HAP-1 (cell line): ENCODE measurements around the gene CIAPIN1.

Source experiments
- DNase-seq, 2 experiments: peaks; one replicate each; pipeline ENCODE4 v3.0.0-alpha.2; 2016 to 2020; ENCODE audit warnings: low spot score in 2 of 2
- H3K27me3 ChIP-seq: fragments of 250-450 bp; sonication (Bioruptor Pico); 2 replicates; pipeline ENCODE4 v1.5.1; 2020; ENCODE audit warnings: low read depth, mild to moderate bottlenecking, moderate library complexity
- H3K36me3 ChIP-seq: fragments of 250-450 bp; sonication (Bioruptor Pico); replicated peaks from 2 replicates; pipeline ENCODE4 v1.5.1; 2020; ENCODE audit warnings: mild to moderate bottlenecking
- H3K4me1 ChIP-seq: fragments of 250-450 bp; sonication (Bioruptor Pico); 2 replicates; pipeline ENCODE4 v1.5.1; 2020; ENCODE audit warnings: mild to moderate bottlenecking
- H3K4me3 ChIP-seq: fragments of 250-450 bp; sonication (Bioruptor Pico); 2 replicates; pipeline ENCODE4 v1.5.1; 2020; ENCODE audit warnings: mild to moderate bottlenecking, moderate library complexity
- H3K9me3 ChIP-seq: fragments of 250-450 bp; sonication (Bioruptor Pico); 2 replicates; pipeline ENCODE4 v1.5.1; 2020; ENCODE audit warnings: mild to moderate bottlenecking, moderate library complexity
- in situ Hi-C: fragments of 300-500 bp; cut with MboI; formaldehyde crosslinking; loops from 3 replicates; pipeline ENCODE4 v1.14.3; 2020; ENCODE audit warnings: low sequenced_read_pairs, inconsistent platforms, mixed read lengths

CIAPIN1 gene

DNA sequence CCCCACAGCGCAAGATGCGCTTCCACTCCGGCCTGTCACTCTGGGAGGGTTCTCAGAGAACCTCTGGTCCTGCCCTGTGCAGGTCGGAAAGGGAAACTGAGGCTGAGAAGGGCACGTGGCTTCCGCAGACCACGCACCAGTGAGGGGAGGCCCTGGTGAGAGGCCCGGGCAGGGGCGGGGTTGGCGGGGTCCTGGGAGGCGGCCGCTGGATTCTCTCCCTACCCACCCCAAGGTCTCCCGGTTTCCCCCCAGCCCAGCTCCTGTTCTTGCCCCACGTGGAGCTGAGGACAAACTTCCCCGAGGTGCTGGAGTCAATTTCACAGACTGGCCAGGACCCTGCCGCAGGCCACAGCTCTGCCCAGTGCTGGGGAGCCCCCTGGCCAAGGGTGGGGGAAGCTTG is 31.1 kb downstream of the CIAPIN1 start:
- no peaks in the 10 kb centered on the region for H3K9me3 ChIP-seq
- no peaks in the 10 kb centered on the region for H3K27me3 ChIP-seq
- H3K4me3 ChIP-seq: no peak overlapping the region
- no peak for DNase-seq
- peaks cover 8% of the 10 kb centered on the region for H3K4me1 ChIP-seq
- no peaks in the 10 kb centered on the region for H3K36me3 ChIP-seq
- in situ Hi-C loops: loop anchor here (5.0 to 10.0 kb wide), 2 partner anchors 114 to 331 kb away; no protein-coding TSS in a partner anchor

- in situ Hi-C loops: loop anchor here (10.0 kb wide), 1 partner anchor 329 kb away; no protein-coding TSS in a partner anchor
- peaks cover 8% of the 10 kb centered on the region for H3K4me1 ChIP-seq
Observed at GRCh38 chr16:57413733-57414132, 33.5 kb downstream of the CIAPIN1 start.

DNA sequence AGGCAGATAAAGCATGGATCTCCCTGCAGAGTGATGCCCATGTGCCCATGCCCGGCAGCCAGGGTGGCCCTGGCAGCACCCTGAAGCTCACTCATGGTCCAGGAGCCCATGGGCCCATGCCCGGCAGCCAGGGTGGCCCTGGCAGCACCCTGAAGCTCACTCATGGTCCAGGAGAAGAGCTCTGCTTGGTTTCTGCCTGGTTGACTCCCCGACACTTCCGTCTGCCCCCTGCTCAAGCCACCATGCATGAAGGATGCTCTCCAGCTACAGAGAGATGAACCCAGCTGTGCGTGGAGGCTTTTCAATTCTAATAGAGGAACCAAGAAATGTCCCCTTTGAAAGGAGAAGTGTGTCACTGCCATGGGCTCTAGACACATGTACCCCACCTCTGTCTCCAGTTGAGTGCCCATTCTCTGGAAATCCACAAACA is 33.9 kb downstream of the CIAPIN1 start:
- Histone ChIP-seq H3K27me3 (no peaks in the 10 kb centered on the region), H3K4me3 (no peak overlapping the region), H3K9me3 (no peaks in the 10 kb centered on the region), H3K36me3 (no peaks in the 10 kb centered on the region), H3K4me1 (peaks cover 8% of the 10 kb centered on the region)
- DNase-seq: no peak
- in situ Hi-C loops: loop anchor here (10.0 kb wide), 1 partner anchor 329 kb away; no protein-coding TSS in a partner anchor

More at GRCh38 chr16:57413733-57414132, 33.5 kb downstream of the CIAPIN1 start:
- H3K4me3 ChIP-seq: no peak overlapping the region
- no peaks in the 10 kb centered on the region for H3K9me3 ChIP-seq
- H3K27me3 ChIP-seq: no peaks in the 10 kb centered on the region
- no peaks in the 10 kb centered on the region for H3K36me3 ChIP-seq
- no peak for DNase-seq

GRCh38 chr16:57412584-57412983 is 34.6 kb downstream of the CIAPIN1 start:
- Histone ChIP-seq H3K36me3 (no peaks in the 10 kb centered on the region), H3K9me3 (no peaks in the 10 kb centered on the region), H3K4me3 (no peak overlapping the region), H3K4me1 (peaks cover 8% of the 10 kb centered on the region), H3K27me3 (no peaks in the 10 kb centered on the region)
- no peak for DNase-seq
- in situ Hi-C loops: loop anchor here (10.0 kb wide), 1 partner anchor 328 kb away; no protein-coding TSS in a partner anchor

GRCh38 chr16:57411362-57411976 is 35.7 kb downstream of the CIAPIN1 start:
- Histone ChIP-seq H3K27me3 (no peaks in the 10 kb centered on the region), H3K9me3 (no peaks in the 10 kb centered on the region), H3K4me3 (no peak overlapping the region), H3K36me3 (no peaks in the 10 kb centered on the region), H3K4me1 (no peaks in the 10 kb centered on the region)
- DNase-seq: no peak
- in situ Hi-C loops: loop anchor here (10.0 kb wide), 1 partner anchor 327 kb away; no protein-coding TSS in a partner anchor

DNA sequence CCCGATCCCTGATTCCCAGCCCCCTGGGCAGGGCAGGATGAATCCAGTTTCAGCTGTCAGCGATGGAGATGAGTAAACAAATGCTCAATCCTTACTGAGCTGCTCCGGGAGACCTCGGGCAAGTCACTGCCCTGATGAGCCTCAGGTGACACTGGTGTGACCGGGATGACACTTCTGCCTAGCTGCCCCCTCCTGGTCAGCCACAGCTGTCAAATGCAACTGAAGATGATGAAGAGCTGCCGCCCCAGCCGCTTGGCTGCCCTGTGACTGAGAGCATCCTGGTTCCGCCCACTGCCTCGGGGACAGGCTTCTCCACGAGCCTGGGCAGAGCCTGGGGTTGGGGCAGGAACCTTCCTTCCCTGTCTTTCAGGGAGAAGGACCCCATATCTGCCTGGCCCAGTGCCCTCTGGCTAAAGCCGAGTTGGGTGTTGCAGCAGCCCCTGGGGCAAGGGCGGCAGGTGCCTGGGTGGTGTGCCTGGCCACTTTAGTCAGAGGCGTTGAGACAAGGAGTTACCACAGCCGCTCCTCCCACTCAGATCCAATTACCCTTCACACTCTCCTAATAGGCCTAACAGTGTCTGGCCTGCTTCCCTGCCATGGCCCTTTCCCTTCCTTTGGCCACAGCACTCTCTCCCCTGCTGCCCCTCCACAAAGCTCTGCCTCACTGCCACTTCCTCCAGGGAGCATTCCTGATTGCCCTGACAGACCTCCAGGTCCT is 37.2 kb downstream of the CIAPIN1 start:
- in situ Hi-C loops: loop anchor here (10.0 kb wide), 1 partner anchor 325 kb away; no protein-coding TSS in a partner anchor
- no peak overlapping the region for H3K4me3 ChIP-seq
- H3K9me3 ChIP-seq: no peaks in the 10 kb centered on the region
- no peaks in the 10 kb centered on the region for H3K36me3 ChIP-seq
- H3K4me1 ChIP-seq: no peaks in the 10 kb centered on the region
- no peak for DNase-seq
- H3K27me3 ChIP-seq: no peaks in the 10 kb centered on the region

GRCh38 chr16:57409065-57409464 is 38.1 kb downstream of the CIAPIN1 start:
- H3K4me3 ChIP-seq: no peak overlapping the region
- H3K9me3 ChIP-seq: no peaks in the 10 kb centered on the region
- no peaks in the 10 kb centered on the region for H3K27me3 ChIP-seq
- no peaks in the 10 kb centered on the region for H3K4me1 ChIP-seq
- in situ Hi-C loops: no loop called here
- H3K36me3 ChIP-seq: no peaks in the 10 kb centered on the region
- no peak for DNase-seq

DNA sequence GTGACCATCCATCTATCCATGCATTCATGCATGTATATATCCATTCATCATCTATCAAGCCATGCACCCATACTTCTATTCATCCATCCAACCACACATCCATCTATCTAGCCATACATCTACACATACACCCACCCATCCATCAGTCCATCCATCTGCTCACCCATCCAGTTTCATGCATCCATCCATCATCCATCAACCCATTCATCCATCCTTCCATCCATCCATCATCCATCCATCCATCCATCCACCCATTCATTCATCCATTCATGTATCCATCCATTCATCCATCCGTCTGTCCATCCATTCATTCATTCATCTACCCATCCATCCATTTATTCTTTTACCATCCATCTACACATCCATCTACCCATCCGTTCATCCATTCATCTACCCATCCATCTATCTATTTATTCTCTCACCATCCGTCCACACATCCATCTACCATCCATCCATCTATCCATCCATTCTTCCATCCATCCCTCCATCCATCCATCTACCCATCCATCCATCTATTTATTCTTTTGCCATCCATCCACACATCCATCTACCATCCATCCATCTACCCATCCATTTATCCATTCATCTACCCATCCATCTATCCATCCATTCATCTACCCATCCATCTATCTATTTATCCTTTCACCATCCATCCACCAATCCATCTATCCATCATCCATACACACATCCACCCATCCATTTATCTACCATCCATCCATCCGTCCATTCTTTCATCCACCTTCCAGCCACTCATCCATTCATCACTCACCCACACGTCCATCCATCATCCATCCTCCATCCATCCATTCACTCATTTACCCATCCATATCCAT is 39.4 kb downstream of the CIAPIN1 start:
- H3K36me3 ChIP-seq: no peaks in the 10 kb centered on the region
- no peaks in the 10 kb centered on the region for H3K4me1 ChIP-seq
- in situ Hi-C loops: no loop called here
- no peak overlapping the region for H3K4me3 ChIP-seq
- no peaks in the 10 kb centered on the region for H3K9me3 ChIP-seq
- DNase-seq: no peak
- H3K27me3 ChIP-seq: no peaks in the 10 kb centered on the region

DNA sequence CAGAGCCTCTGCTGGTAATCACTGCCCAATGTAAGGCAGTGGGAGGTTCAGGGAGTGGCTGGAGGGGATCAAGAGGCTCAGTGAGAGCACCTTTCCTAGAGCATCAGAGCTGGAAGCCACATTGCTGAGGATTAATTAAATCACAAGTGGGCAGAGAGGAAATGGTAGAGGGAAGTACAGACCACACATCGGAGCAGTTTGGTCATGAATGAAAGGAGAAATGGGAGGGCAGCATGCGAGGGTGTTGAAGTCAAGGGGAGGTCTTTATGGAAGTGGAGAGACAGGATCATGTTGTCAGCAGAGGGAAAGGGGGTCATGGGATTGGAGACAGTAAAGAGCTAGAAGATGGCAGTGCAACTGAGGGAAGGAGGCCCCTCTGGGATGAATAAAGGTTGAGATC is 40.3 kb downstream of the CIAPIN1 start:
- DNase-seq: no peak
- Histone ChIP-seq H3K4me1 (no peaks in the 10 kb centered on the region), H3K9me3 (no peaks in the 10 kb centered on the region), H3K27me3 (no peaks in the 10 kb centered on the region; the same call in 1 of the 2 replicates), H3K4me3 (no peak overlapping the region), H3K36me3 (no peaks in the 10 kb centered on the region)
- in situ Hi-C loops: no loop called here

GRCh38 chr16:57405097-57405496 is 42.1 kb downstream of the CIAPIN1 start:
- Histone ChIP-seq H3K27me3 (no peaks in the 10 kb centered on the region; the same call in 1 of the 2 replicates), H3K36me3 (no peaks in the 10 kb centered on the region), H3K4me1 (no peaks in the 10 kb centered on the region), H3K4me3 (no peak overlapping the region), H3K9me3 (no peaks in the 10 kb centered on the region)
- DNase-seq: no peak
- in situ Hi-C loops: no loop called here

GRCh38 chr16:57403965-57404817 is 43.0 kb downstream of the CIAPIN1 start, which contains the start of gene CCL17:
Gene CCL17, plus strand, starts transcription at chr16:57404767. Its CDS starts 9,166 bp downstream, at chr16:57413933.
- H3K4me1 ChIP-seq: no peaks in the 10 kb centered on the region
- H3K27me3 ChIP-seq: no peaks in the 10 kb centered on the region; the same call in 1 of the 2 replicates
- no peaks in the 10 kb centered on the region for H3K9me3 ChIP-seq
- no peaks in the 10 kb centered on the region for H3K36me3 ChIP-seq
- in situ Hi-C loops: no loop called here
- no peak for DNase-seq
- no peak within 1 kb of the TSS for H3K4me3 ChIP-seq

DNA sequence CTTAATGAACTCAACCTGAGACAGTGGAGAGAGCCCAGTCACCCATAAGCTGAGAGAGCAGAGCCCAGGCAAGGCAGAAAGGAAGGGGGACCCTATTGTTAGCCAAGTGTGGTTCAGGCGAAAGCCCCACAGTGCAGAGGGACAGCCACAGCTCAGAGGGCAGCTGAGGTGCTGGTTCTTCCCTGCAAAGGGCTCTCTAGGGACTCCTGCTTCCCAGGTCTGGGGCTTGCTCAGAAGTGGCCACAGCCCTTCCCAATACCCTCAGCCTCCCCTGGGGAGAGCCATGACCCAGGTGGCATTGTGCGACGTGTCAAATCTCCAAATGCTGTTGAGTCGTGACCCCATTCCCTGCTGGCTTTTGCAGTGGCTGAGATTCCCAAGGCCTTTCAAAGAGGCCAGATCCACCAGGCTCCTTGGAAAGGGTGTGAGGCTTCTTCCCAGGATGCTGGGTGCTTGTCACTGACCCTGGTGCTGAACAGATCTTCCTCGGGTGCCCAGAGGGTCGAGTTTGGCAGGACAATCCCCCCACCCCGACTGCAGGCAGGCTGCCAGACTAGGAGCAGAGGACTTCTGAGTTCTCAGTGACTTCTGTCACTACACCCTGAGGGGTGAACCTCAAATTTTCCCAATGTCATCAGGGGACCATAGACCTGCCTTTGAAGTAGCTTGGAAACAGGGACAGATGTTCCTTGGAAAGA is 45.1 kb downstream of the CIAPIN1 start:
- no peaks in the 10 kb centered on the region for H3K36me3 ChIP-seq
- no peaks in the 10 kb centered on the region for H3K4me1 ChIP-seq
- no peak for DNase-seq
- no peaks in the 10 kb centered on the region for H3K9me3 ChIP-seq
- no peaks in the 10 kb centered on the region; the same call in 1 of the 2 replicates for H3K27me3 ChIP-seq
- in situ Hi-C loops: no loop called here
- no peak overlapping the region for H3K4me3 ChIP-seq
